ENCODE measurements around the gene DHTKD1.

Gene DHTKD1

GRCh38 chr10:12068449-12069269 is at the start of gene DHTKD1:
Gene DHTKD1 (plus strand): TSS chr10:12068954. CDS start chr10:12069034, 80 bp downstream.
- DNase-seq: peak; percentile 93 to 99

GRCh38 chr10:12019283-12019971 is 49.3 kb upstream of the DHTKD1 start:
- DNase-seq: no peak

- DNase-seq: no peak
These were observed 48.2 kb upstream of the DHTKD1 start for GRCh38 chr10:12020574-12020973.

GRCh38 chr10:12022580-12023257 is 46.0 kb upstream of the DHTKD1 start:
- DNase-seq: no peak

- no peak for DNase-seq
These were observed 43.2 kb upstream of the DHTKD1 start for GRCh38 chr10:12025591-12025990.

GRCh38 chr10:12027539-12027938 is 41.2 kb upstream of the DHTKD1 start:
- DNase-seq: no peak

GRCh38 chr10:12031404-12031803 is 37.4 kb upstream of the DHTKD1 start:
- DNase-seq: no peak

GRCh38 chr10:12036073-12036655 is 32.6 kb upstream of the DHTKD1 start:
- no peak for DNase-seq

GRCh38 chr10:12041766-12042408 is 26.9 kb upstream of the DHTKD1 start:
- DNase-seq: no peak

GRCh38 chr10:12042409-12042796 is 26.4 kb upstream of the DHTKD1 start:
- no peak for DNase-seq

- DNase-seq: peak; percentile 94 to 98
These were observed 25.7 kb upstream of the DHTKD1 start, which contains the start of gene UPF2 for GRCh38 chr10:12042797-12043651. Gene UPF2 (minus strand): TSS chr10:12042809. CDS start chr10:12035423, 7,386 bp downstream.

GRCh38 chr10:12045596-12045995 is 23.2 kb upstream of the DHTKD1 start:
- no peak for DNase-seq

GRCh38 chr10:12048547-12048946 is 20.2 kb upstream of the DHTKD1 start:
- no peak for DNase-seq

GRCh38 chr10:12050528-12050927 is 18.2 kb upstream of the DHTKD1 start:
- no peak for DNase-seq

GRCh38 chr10:12051241-12051640 is 17.5 kb upstream of the DHTKD1 start:
- DNase-seq: no peak

- no peak for DNase-seq
These were observed 13.0 kb upstream of the DHTKD1 start for GRCh38 chr10:12055732-12056131.

GRCh38 chr10:12056748-12057147 is 12.0 kb upstream of the DHTKD1 start:
- no peak for DNase-seq

- no peak for DNase-seq
These were observed 7.6 kb upstream of the DHTKD1 start for GRCh38 chr10:12061124-12061523.

GRCh38 chr10:12062754-12063482 is 5.8 kb upstream of the DHTKD1 start:
- DNase-seq: no peak

- no peak for DNase-seq
These were observed 5.3 kb upstream of the DHTKD1 start for GRCh38 chr10:12063483-12063818.

GRCh38 chr10:12067336-12067735 is 1.4 kb upstream of the DHTKD1 start:
- DNase-seq: no peak

All from hippocampal formation (tissue), 2 donors.